HK-2 (cell line): ENCODE data around the gene CFAP97.
A peak's percentile ranks its signal among the peaks of the same experiment; 100 is the strongest.
"Not testable (repeated sequence)": the region's sequence is repeated elsewhere in the genome, so short reads cannot be mapped to it uniquely, and the experiment has no call there.

Experiments used
- DNase-seq: peaks from one replicate; pipeline ENCODE4 v3.0.0-alpha.2; 2018; ENCODE audit not compliant: unreplicated experiment

CFAP97 gene

GRCh38 chr4:185203486-185204237 is at the start of gene CFAP97:
CFAP97 (minus strand) TSS chr4:185204000; CDS start chr4:185191196, 12,804 bp downstream.
- peak; percentile 85 for DNase-seq

GRCh38 chr4:185249105-185249504 is 45.3 kb upstream of the CFAP97 start:
- DNase-seq, result no peak

DNA sequence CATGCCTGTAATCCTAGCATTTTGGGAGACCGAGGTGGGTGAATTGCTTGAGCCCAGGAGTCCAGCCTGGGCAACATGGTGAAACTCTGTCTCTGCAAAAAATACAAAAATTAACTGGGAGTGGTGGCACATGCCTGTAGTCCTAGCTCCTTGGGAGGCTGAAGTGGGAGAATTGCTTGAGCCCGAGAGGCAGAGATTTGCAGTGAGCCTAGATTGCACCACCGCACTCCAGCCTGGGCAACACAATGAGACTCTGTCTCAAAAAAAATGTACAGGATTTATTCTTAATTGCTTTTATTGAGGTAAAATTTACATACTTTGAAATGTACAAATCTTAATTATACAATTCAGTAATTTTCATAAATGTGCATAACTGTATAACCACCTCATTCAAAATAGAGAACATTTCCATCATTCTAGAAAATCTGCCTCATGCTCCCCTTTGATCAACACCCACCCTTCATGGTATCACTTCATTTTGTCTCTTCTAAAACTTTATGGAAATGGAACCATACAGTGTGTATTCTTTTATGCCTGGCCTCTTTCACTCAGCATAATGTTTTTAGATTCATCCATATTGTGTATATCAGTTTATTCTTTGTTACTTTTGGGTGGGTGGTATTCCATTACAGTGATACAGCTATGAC is 44.7 kb upstream of the CFAP97 start:
- DNase-seq, result no peak

GRCh38 chr4:185247151-185247550 is 43.4 kb upstream of the CFAP97 start:
- no peak for DNase-seq

- DNase-seq, result no peak
These were observed 42.7 kb upstream of the CFAP97 start for GRCh38 chr4:185246453-185246852.

DNA sequence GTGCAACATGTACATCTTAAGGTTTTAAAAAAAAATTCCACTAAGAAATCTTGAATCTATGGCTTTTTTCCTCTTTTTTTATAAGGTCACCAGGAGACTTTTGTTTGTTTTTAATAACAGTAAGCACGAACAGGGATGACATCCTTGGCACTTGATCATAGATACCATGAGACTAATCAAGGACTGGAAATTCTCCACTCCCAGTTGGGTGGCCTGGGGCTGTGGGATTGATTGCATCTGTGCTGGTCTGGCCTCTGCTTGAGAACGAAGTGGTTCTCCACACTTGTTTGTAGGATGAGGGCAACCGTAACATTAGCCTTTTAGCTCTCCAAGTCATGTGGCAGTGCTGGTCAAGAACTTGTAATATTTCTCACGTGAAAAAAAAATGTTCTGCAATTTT is 41.0 kb upstream of the CFAP97 start:
- DNase-seq, result no peak

DNA sequence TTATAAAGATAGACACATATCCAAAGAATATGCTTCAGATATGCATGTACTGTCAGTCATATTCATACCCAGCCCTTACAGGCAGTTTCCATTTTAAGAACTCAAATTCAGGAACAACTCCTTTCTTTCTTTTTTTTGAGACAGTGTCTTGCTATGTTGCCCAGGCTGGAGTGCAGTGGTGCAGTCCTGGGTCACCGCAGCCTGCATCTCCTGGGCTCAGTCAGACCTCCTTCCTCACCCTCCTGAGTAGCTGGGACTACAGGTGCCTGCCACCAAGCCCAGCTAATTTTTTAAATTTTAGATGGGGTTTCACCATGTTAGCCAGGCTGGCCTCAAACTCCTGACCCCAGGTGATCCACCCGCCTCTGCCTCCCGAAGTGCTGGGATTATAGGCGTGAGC is 40.1 kb upstream of the CFAP97 start:
- DNase-seq, result no peak

- DNase-seq, result no peak
These were observed 39.1 kb upstream of the CFAP97 start for GRCh38 chr4:185242749-185243533.

DNA sequence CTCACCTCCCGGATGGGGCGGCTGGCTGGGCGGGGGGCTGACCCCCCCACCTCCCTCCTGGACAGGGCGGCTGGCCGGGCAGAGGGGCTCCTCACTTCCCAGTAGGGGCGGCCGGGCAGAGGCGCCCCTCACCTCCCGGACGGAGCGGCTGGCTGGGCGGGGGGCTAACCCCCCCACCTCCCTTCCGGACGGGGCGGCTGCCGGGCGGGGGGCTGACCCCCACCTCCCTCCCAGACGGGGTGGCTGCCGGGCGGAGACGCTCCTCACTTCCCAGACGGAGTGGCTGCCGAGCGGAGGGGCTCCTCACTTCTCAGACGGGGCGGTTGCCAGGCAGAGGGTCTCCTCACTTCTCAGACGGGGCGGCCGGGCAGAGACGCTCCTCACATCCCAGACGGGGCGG is 36.7 kb upstream of the CFAP97 start:
- DNase-seq, result not testable (repeated sequence)

GRCh38 chr4:185238750-185239149 is 35.0 kb upstream of the CFAP97 start:
- no peak for DNase-seq

GRCh38 chr4:185238215-185238681 is 34.4 kb upstream of the CFAP97 start:
- no peak for DNase-seq

DNA sequence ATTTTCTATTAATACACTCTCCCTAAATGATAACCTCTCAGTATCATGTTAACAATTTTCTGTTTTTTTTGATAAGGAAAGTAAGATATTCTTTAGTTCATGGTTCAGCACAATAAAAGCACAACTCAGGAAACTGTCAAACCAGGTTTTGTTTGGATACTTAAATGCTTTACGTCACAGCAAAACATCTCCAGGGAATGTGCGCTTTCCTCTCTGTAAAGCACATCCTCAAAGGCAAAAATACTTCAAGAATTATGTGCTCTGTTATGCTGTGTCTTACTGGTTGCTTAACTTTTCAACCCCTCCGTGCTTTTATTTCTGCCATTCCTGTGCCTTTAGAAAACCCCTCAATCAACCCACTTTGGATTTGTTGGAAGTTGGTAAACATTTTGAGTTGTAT is 33.4 kb upstream of the CFAP97 start:
- no peak for DNase-seq

GRCh38 chr4:185235843-185236503 is 32.2 kb upstream of the CFAP97 start:
- no peak for DNase-seq

DNA sequence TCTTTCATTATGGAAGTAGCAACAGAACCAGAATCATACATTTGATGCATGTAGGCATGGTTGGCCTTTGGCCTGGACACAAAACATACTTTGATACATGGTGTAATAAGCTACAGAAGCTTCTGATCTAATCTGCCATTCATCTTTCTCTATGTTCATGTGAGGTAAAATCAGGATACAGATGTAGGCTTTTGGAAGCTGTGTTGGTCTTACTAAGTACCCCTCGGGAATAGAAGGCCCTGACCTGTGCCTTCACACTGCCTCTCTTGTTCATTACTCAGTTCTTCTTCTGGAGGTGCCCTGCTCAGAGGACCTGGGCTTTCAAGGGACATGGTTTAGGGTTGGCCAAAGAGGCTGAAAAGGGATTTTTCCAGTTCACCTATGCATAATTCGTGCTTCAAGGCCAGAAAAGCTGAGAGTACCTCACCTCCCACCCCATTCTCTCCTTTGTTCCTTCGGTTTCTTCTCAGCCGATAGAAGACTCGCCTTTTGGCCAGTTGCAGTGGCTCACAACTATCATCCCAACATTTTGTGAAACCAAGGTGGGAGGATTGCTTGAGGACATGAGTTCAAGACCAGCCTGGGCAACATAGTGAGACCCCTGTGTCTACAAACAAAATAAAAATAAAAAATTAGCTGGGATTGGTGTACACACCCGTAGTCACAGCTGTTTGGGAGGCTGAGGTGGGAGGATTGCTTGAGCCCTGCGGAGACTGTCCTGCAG is 31.5 kb upstream of the CFAP97 start:
- DNase-seq, result no peak

DNA sequence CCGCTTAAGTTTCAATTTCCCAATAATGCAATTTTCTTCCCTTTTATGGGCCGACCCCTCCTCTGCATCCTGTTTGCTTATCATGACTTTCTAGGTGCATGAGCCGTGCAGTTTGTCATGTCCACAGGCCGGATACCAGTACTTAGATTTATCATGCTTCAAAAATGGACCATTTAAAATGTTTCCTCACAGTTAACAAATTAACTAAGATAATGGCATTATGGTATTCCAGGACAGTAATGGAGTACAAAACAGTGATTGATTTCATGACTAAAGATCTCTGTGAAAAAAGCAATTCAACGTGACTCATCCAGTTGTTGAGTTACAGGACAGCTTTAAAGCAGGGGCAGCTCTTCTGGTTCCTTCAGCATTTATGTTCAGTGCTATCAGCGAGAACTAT is 28.6 kb upstream of the CFAP97 start:
- DNase-seq, result peak; percentile 54

- DNase-seq, result no peak
These were observed 25.4 kb upstream of the CFAP97 start for GRCh38 chr4:185229021-185229818.

DNA sequence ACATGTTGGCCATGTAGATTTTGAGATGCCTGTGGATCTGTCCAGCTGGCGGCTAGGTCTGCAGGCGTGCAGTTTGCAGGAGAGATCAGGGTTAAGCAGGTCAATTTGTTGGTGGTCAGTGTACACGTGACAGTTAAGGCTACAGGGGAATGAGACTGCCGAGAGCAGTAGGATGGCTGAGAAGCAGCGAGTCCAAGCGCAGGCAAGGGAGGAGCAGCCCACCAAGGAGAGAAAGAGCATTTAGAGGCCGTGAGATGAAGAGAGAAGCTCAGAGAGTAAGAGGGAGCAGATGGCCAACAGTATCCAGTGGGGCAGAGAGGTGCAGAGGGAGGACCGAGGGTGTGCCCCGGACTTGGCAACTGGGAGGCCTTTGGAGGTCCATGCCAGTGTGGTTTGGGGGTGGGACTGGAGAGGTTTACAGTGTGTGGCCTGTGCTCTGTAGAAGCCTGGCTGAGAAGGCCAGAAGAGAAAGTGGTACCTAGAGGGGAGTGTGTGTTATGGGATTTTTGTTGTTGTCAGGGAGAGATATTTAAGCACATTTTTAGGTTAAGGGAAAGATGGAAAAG is 24.0 kb upstream of the CFAP97 start:
- DNase-seq, result no peak

DNA sequence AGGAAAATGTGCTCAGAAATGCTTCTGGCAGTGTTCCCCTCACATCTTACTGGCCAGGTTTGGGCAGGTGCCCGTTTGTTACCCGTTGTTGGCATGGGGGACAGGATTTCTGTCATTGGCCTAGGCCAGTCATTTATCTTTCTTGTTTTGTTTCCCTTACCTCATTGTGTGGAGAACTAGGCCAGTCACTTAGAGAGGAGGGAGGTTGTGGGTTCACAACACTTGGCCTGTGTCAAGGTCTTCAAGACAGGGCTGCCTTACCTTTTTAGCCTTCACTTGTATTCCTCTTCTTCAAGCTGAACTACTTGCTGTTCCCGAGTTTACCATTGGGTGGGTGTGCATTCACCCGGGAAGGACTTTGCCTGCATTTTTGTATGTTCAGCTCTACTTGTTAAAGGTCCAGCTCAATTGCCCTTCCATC is 23.3 kb upstream of the CFAP97 start:
- DNase-seq, result no peak

DNA sequence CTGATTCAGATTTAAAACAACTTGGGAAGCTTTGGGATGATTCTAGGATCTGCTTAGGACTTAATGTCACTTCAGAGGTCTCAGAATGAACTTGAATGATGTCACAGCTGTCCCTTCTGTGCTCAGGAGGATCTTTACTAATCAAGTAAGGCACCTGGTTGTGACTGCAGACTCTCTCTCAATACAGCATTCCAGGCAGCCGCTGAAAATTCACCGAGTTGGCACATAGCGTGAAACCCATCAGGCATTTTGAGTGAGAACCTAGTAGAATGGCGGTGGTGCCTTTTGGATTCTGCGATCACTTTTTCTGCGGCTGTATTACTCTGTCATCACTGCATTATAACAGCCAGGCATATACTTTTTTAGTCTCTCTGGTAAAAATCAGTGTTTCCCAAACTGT is 22.1 kb upstream of the CFAP97 start:
- no peak for DNase-seq

DNA sequence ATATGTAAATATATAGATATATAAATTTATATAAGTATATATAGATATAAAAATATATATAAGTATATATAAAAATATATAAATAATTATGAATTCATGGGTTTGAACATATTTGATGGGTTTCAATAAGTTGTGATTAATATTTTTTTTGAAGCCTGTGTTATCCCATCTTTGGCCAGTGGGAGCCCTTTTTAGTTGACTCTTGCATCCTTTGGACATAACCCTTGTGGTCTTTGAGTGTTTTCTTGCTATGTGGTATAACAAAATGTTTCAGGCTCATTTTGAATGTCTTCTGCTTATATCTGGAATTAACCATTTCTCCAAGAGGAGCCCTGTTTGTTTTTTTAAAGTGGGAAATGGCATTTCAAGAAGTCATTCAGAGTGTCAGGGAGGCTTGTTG is 20.8 kb upstream of the CFAP97 start:
- DNase-seq, result no peak
